ENCODE results near the gene SPATS2L.

DNA sequence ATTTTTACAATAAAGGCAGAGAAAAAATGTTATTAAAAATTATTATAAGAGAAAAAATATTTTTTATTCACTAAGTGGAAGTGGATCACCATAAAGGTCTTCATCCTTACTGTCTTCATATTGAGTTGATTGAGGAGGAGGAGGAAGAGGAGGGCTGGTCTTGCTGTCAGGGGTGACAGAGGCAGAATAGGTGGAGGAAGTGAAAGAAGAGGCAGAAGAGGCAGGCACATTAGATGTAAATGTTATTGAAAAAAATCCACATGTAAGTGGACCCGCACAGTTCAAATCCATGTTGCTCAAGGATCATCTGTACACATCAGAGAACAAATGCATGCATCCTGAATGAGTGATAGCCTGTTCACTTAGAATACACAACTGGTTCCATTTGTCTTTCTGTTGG is 6.4 kb upstream of the SPATS2L start:
- TF ChIP-seq ZBTB33 (IDR thresholded peaks at IDR 0.05; ENCODE audit: borderline replicate concordance, low read depth) (no peak), POLR2AphosphoS5 (IDR thresholded peaks at IDR 0.05; ENCODE audit: low read depth, low read length) (no peak), RCOR1 (IDR thresholded peaks at IDR 0.05; ENCODE audit: low read length) (no peak), EZH2phosphoT487 (IDR thresholded peaks at IDR 0.05; ENCODE audit: borderline replicate concordance, low read depth) (no peak)
- TF ChIP-seq, protein P1, sequence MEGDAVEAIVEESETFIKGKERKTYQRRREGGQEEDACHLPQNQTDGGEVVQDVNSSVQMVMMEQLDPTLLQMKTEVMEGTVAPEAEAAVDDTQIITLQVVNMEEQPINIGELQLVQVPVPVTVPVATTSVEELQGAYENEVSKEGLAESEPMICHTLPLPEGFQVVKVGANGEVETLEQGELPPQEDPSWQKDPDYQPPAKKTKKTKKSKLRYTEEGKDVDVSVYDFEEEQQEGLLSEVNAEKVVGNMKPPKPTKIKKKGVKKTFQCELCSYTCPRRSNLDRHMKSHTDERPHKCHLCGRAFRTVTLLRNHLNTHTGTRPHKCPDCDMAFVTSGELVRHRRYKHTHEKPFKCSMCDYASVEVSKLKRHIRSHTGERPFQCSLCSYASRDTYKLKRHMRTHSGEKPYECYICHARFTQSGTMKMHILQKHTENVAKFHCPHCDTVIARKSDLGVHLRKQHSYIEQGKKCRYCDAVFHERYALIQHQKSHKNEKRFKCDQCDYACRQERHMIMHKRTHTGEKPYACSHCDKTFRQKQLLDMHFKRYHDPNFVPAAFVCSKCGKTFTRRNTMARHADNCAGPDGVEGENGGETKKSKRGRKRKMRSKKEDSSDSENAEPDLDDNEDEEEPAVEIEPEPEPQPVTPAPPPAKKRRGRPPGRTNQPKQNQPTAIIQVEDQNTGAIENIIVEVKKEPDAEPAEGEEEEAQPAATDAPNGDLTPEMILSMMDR (IDR thresholded peaks at IDR 0.05), result no peak
